ENCODE results near the gene AOC3. TPM values are rescaled to one million over a fixed set of nuclear protein-coding genes. Genes with fewer than 3 reads are reported as not detected.

AOC3 gene
- total and polyA plus RNA-seq, 2 of the 13 experiments (the other 11 are each of a cell fraction or from before 2014, with no cell fraction given), result 8.7 to 51.7 TPM

DNA sequence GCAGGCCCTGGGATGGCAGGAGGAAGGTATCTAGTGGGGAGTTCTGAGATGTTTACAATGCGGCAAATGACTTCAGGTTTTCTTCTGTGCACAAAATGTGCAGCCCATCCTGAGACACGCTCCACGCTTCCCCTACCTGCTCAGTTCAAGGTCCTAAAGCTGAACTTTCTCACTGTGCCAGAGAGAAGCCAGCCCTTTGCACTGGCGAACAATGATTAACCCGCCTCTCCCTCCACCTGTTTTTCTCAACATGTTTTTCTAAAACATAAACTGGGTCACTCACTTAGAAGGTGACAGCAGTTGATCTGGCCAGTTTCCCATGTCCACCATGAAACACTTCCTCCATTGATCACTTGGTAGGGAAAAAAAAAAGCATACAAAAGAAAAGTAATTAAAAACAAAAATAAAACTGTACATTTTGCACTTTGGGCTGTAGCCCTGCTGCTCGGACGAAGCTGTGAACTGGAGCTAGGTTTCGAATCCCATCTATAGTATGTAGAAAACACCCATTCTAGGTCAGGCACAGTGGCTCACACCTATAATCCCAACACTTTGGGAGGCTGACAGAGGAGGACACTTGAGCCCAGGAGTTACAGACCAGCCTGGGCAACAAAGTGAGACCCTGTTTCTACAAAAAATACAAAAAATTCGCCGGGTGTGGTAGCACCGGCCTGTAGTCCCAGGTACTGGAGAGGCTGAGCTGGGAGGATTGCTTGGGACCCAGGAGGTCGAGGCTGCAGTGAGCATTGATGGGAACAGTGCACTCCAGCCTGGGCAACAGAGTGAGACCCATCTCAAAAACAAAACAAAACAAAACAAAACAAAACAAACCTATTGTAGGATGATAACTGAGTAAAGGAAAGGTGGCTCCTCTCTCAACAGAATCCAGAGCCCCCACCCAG lies 43.5 kb downstream of the AOC3 start (continued):
- no peak for TF ChIP-seq ZNF678 (CRISPR knock-in tag; IDR thresholded peaks at IDR 0.05)
- no peak for TF ChIP-seq AGO1 (IDR thresholded peaks at IDR 0.05; ENCODE audit: low read depth, low read length, poor library complexity, severe bottlenecking)
- TF ChIP-seq CHCHD3 (CRISPR knock-in tag; IDR thresholded peaks at IDR 0.05), result no peak
- TF ChIP-seq BCL6 (CRISPR knock-in tag; IDR thresholded peaks at IDR 0.05), result peak; percentile 78
- TF ChIP-seq HNF4G (IDR thresholded peaks at IDR 0.05; ENCODE audit: borderline replicate concordance, low read depth, low read length), result peak; percentile 98
- peak; percentile 98 for TF ChIP-seq HNF4G (CRISPR knock-in tag; IDR thresholded peaks at IDR 0.05; ENCODE audit: borderline replicate concordance, low read depth)
- TF ChIP-seq PLRG1 (conservative IDR thresholded peaks at IDR 0.05), result no peak
- peak; percentile 45; the same call in 1 of the 2 replicates for TF ChIP-seq ZNF564 (CRISPR knock-in tag; IDR thresholded peaks at IDR 0.05)
- TF ChIP-seq BATF2 (CRISPR knock-in tag; IDR thresholded peaks at IDR 0.05), result no peak
- TF ChIP-seq CBFB (CRISPR knock-in tag; IDR thresholded peaks at IDR 0.05), result no peak
- no peak for TF ChIP-seq DBP (CRISPR knock-in tag; IDR thresholded peaks at IDR 0.05; ENCODE audit: not compliant biosample characterization)
- no peak for TF ChIP-seq LCORL (IDR thresholded peaks at IDR 0.05)
- peak; percentile 96 for TF ChIP-seq LCORL (CRISPR knock-in tag; IDR thresholded peaks at IDR 0.05)
- TF ChIP-seq YEATS2 (CRISPR knock-in tag; IDR thresholded peaks at IDR 0.05; ENCODE audit: borderline replicate concordance), result no peak; the same call in 1 of the 2 replicates
- TF ChIP-seq ZNF792 (CRISPR knock-in tag; IDR thresholded peaks at IDR 0.05), result no peak; the same call in 1 of the 2 replicates
- TF ChIP-seq GATAD1 (CRISPR knock-in tag; IDR thresholded peaks at IDR 0.05), result peak; percentile 76
- TF ChIP-seq ZNF326 (CRISPR knock-in tag; IDR thresholded peaks at IDR 0.05; ENCODE audit: borderline replicate concordance), result no peak
- no peak for TF ChIP-seq RBAK (CRISPR knock-in tag; IDR thresholded peaks at IDR 0.05)
- TF ChIP-seq NR2F6 (IDR thresholded peaks at IDR 0.05), result peak; percentile 87
- peak; percentile 95 for TF ChIP-seq NR2F6 (CRISPR knock-in tag; IDR thresholded peaks at IDR 0.05)
- TF ChIP-seq, protein P1, sequence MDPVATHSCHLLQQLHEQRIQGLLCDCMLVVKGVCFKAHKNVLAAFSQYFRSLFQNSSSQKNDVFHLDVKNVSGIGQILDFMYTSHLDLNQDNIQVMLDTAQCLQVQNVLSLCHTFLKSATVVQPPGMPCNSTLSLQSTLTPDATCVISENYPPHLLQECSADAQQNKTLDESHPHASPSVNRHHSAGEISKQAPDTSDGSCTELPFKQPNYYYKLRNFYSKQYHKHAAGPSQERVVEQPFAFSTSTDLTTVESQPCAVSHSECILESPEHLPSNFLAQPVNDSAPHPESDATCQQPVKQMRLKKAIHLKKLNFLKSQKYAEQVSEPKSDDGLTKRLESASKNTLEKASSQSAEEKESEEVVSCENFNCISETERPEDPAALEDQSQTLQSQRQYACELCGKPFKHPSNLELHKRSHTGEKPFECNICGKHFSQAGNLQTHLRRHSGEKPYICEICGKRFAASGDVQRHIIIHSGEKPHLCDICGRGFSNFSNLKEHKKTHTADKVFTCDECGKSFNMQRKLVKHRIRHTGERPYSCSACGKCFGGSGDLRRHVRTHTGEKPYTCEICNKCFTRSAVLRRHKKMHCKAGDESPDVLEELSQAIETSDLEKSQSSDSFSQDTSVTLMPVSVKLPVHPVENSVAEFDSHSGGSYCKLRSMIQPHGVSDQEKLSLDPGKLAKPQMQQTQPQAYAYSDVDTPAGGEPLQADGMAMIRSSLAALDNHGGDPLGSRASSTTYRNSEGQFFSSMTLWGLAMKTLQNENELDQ (CRISPR knock-in tag; IDR thresholded peaks at IDR 0.05; ENCODE audit: borderline replicate concordance), result no peak
- TF ChIP-seq, protein P2, sequence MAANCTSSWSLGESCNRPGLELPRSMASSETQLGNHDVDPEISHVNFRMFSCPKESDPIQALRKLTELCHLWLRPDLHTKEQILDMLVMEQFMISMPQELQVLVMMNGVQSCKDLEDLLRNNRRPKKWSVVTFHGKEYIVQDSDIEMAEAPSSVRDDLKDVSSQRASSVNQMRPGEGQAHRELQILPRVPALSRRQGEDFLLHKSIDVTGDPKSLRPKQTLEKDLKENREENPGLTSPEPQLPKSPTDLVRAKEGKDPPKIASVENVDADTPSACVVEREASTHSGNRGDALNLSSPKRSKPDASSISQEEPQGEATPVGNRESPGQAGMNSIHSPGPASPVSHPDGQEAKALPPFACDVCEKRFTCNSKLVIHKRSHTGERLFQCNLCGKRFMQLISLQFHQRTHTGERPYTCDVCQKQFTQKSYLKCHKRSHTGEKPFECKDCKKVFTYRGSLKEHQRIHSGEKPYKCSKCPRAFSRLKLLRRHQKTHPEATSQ (CRISPR knock-in tag; IDR thresholded peaks at IDR 0.05; ENCODE audit: borderline replicate concordance), result peak; percentile 69; the same call in 1 of the 2 replicates
- TF ChIP-seq JUNB (CRISPR knock-in tag; IDR thresholded peaks at IDR 0.05; ENCODE audit: borderline replicate concordance), result no peak
- TF ChIP-seq KLF9 (CRISPR knock-in tag; IDR thresholded peaks at IDR 0.05; ENCODE audit: low read depth), result no peak
- TF ChIP-seq ZKSCAN5 (CRISPR knock-in tag; IDR thresholded peaks at IDR 0.05), result no peak
- TF ChIP-seq IRF2 (CRISPR knock-in tag; IDR thresholded peaks at IDR 0.05), result peak; percentile 89
- no peak for TF ChIP-seq REL (CRISPR knock-in tag; conservative IDR thresholded peaks at IDR 0.05)
- no peak for TF ChIP-seq MATR3 (CRISPR knock-in tag; IDR thresholded peaks at IDR 0.05)

All from HepG2 (cell line).